Stomach (tissue), 9 donors: ENCODE data around the gene TPRG1. TPM values are rescaled to one million over a fixed set of nuclear protein-coding genes. Genes with fewer than 3 reads are reported as not detected.

ENCODE experiments used
- DNase-seq, 2 donors: peaks; one replicate each; pipeline versions ENCODE4 v3.0.0 to v3.0.0-alpha.2; 2013 to 2019
- H3K27ac ChIP-seq, 5 donors: fragments of 200-600 bp in 4 of 5; sonication (generic) in 4 of 5; one replicate each; pipeline ENCODE4 v1.5.1; 2013 to 2019; ENCODE audit warnings: mild to moderate bottlenecking in 1 of 5, moderate library complexity in 1 of 5
- H3K27me3 ChIP-seq, 3 donors: fragments of 200-600 bp; sonication (generic); one replicate each; pipeline ENCODE4 v1.5.1; 2017 to 2019; ENCODE audit warnings: mixed run types in 1 of 3
- H3K36me3 ChIP-seq, 4 donors: fragments of 200-600 bp; sonication (generic); 1 replicate in 3 of 4; 2 replicates in 1 of 4; pipeline ENCODE4 v1.5.1; 2016 to 2019
- H3K4me1 ChIP-seq, 4 donors: fragments of 200-600 bp; sonication (generic); one replicate each; pipeline ENCODE4 v1.5.1; 2016 to 2019
- H3K4me3 ChIP-seq, 4 donors: fragments of 200-600 bp; sonication (generic) in 3 of 4; one replicate each; pipeline ENCODE4 v1.5.1; 2016 to 2019; ENCODE audit warnings: mild to moderate bottlenecking in 1 of 4
- H3K9me3 ChIP-seq, 4 donors: fragments of 200-600 bp; sonication (generic); one replicate each; pipeline ENCODE4 v1.5.1; 2016 to 2019
- CTCF ChIP-seq, 7 experiments: fragments of 450-650 bp in 4 of 7; fragments of 200-600 bp in 3 of 7; sonication (generic) in 3 of 7; IDR thresholded peaks; one replicate each; pipeline ENCODE4 v1.5.1; 2016 to 2019; ENCODE audit warnings: antibody characterized with exemption in 7 of 7, control low read depth in 2 of 7, mild to moderate bottlenecking in 1 of 7
- EP300 ChIP-seq: sonication (generic); formaldehyde crosslinking; IDR thresholded peaks from one replicate; pipeline ENCODE4 v1.6.1; 2017; ENCODE audit warnings: antibody characterized with exemption
- POLR2A ChIP-seq, 4 donors: fragments of 450-650 bp; IDR thresholded peaks; one replicate each; pipeline ENCODE4 v1.6.1; 2016; ENCODE audit warnings: antibody characterized with exemption in 4 of 4, control low read depth in 2 of 4, mild to moderate bottlenecking in 1 of 4, moderate library complexity in 1 of 4
- POLR2AphosphoS5 ChIP-seq, 3 donors: sonication (generic); formaldehyde crosslinking; IDR thresholded peaks; one replicate each; pipeline ENCODE4 v1.6.1; 2016; ENCODE audit warnings: antibody characterized with exemption in 3 of 3
- WGBS, 5 donors: extraction: QIAGEN DNeasy Blood & Tissue Kit in 3 of 5; methylation state at CpG; one replicate each; pipeline versions ENCODE4 v1.1.5 to v1.1.7; 2013 to 2018; 5-methylcytosine and 5-hydroxymethylcytosine counted together
- intact Hi-C: fragments of 100-400 bp; cut with DNase I; formaldehyde crosslinking; loops from one replicate; pipeline ENCODE4 v1.15.1; 2023; ENCODE audit warnings: low total_unique reads
- polyA plus RNA-seq, 3 donors: library from polyadenylated mRNA; stranded (reverse); fragments of 200-250 nt; gene quantifications; one replicate each; pipeline ENCODE4 v1.2.3, GENCODE V29; 2013
- total RNA-seq, 5 donors: library from RNA; depleted of rRNA; stranded (reverse); fragments of >200 nt; gene quantifications; one replicate each; pipeline versions ENCODE4 v1.1.0 to v1.2.3, GENCODE V29; 2014 to 2016
- donor health status: healthy with polysubstance abuse.
- donor health status: Bipolar disorder and iron deficiency.
- donor health status: healthy.

Gene TPRG1
- total and polyA plus RNA-seq, 8 donors = 1.2 to 20.9 (median 3.7) TPM

- TF ChIP-seq POLR2A (IDR thresholded peaks at IDR 0.05) (no peak), CTCF (IDR thresholded peaks at IDR 0.05) (no peak), EP300 (no peak), POLR2AphosphoS5 (IDR thresholded peaks at IDR 0.05) (no peak)
- DNase-seq = peak; percentile 14 to 39
- Histone ChIP-seq H3K36me3 (no peaks in the 10 kb centered on the region), H3K4me1 (no peaks in the 10 kb centered on the region), H3K27ac (no peak overlapping the region), H3K9me3 (no peaks in the 10 kb centered on the region), H3K4me3 (no peak overlapping the region), H3K27me3 (no peaks in the 10 kb centered on the region)
- intact Hi-C loops = no loop called here
- WGBS, 5 donors = 31 to 45% (median 35%) methylated on average over 7 of the region's 7 CpGs
Observed at GRCh38 chr3:189170559-189170958, 1.2 kb upstream of the TPRG1 start.

GRCh38 chr3:189172668-189173419 is 1.1 kb downstream of the TPRG1 start:
- 84 to 93% (median 90%) methylated on average over 8 of the region's 8 CpGs for WGBS, 5 donors
- intact Hi-C loops = no loop called here
- Histone ChIP-seq H3K9me3 (no peaks in the 10 kb centered on the region), H3K4me1 (no peaks in the 10 kb centered on the region), H3K36me3 (no peaks in the 10 kb centered on the region), H3K4me3 (no peak overlapping the region), H3K27ac (no peak overlapping the region), H3K27me3 (no peaks in the 10 kb centered on the region)
- DNase-seq = no peak
- no peak for TF ChIP-seq POLR2AphosphoS5 (IDR thresholded peaks at IDR 0.05)

- intact Hi-C loops = no loop called here
- no peaks in the 10 kb centered on the region for H3K27me3 ChIP-seq
- H3K27ac ChIP-seq = no peak overlapping the region
- H3K4me1 ChIP-seq = peaks cover 0 to 17% (median 9%) of the 10 kb centered on the region in 4 donors
- no peak for TF ChIP-seq EP300
- TF ChIP-seq POLR2AphosphoS5 (IDR thresholded peaks at IDR 0.05) = no peak
- no peak for TF ChIP-seq POLR2A (IDR thresholded peaks at IDR 0.05)
- TF ChIP-seq CTCF (IDR thresholded peaks at IDR 0.05) = no peak
- no peaks in the 10 kb centered on the region for H3K36me3 ChIP-seq
- H3K4me3 ChIP-seq = no peak overlapping the region
- peaks cover 0 to 25% (median 9%) of the 10 kb centered on the region in 4 donors for H3K9me3 ChIP-seq
- no peak for DNase-seq
- 92 to 96% (median 95%) methylated on average over 7 of the region's 7 CpGs for WGBS, 5 donors
Observed at GRCh38 chr3:189184566-189184965, 12.8 kb downstream of the TPRG1 start.

GRCh38 chr3:189186101-189186500 is 14.3 kb downstream of the TPRG1 start:
- no peak for TF ChIP-seq CTCF (IDR thresholded peaks at IDR 0.05)
- no peak for TF ChIP-seq POLR2A (IDR thresholded peaks at IDR 0.05)
- no peak for TF ChIP-seq POLR2AphosphoS5 (IDR thresholded peaks at IDR 0.05)
- DNase-seq = peak in 1 of 2 donors; percentile 77
- Histone ChIP-seq H3K4me1 (peaks cover 0 to 17% (median 9%) of the 10 kb centered on the region in 4 donors), H3K27me3 (no peaks in the 10 kb centered on the region), H3K9me3 (peaks cover 0 to 17% (median 6%) of the 10 kb centered on the region in 4 donors), H3K27ac (no peak overlapping the region), H3K36me3 (no peaks in the 10 kb centered on the region), H3K4me3 (no peak overlapping the region)
- intact Hi-C loops = no loop called here
- 38 to 43% (median 42%) methylated on average over 4 of the region's 4 CpGs for WGBS, 5 donors

GRCh38 chr3:189188466-189188865 is 16.7 kb downstream of the TPRG1 start:
- H3K9me3 ChIP-seq = peaks cover 0 to 25% (median 17%) of the 10 kb centered on the region in 4 donors
- H3K4me3 ChIP-seq = no peak overlapping the region
- peaks cover 0 to 17% (median 9%) of the 10 kb centered on the region in 4 donors for H3K4me1 ChIP-seq
- no peaks in the 10 kb centered on the region for H3K36me3 ChIP-seq
- intact Hi-C loops = no loop called here
- TF ChIP-seq EP300 = no peak
- TF ChIP-seq POLR2A (IDR thresholded peaks at IDR 0.05) = no peak
- TF ChIP-seq POLR2AphosphoS5 (IDR thresholded peaks at IDR 0.05) = peak in 2 of 3 donors; percentile 61 to 65
- H3K27me3 ChIP-seq = no peaks in the 10 kb centered on the region
- H3K27ac ChIP-seq = peak overlapping the region in 1 of 5 donors; percentile 41
- peak in 1 of 2 donors; percentile 74 for DNase-seq
